Ishikawa (cell line): ENCODE results near the gene ZNF787.
A peak's percentile ranks its signal among the peaks of the same experiment; 100 is the strongest.

Source experiments
- CEBPB ChIP-seq: IDR thresholded peaks from 2 replicates; pipeline ENCODE4 v1.6.1; 2012
- CREB1 ChIP-seq: IDR thresholded peaks from 2 replicates; pipeline ENCODE4 v1.6.1; 2012; ENCODE audit warnings: low read depth
- EGR1 ChIP-seq: IDR thresholded peaks from 2 replicates; pipeline ENCODE4 v1.6.1; 2012
- EP300 ChIP-seq: IDR thresholded peaks from 2 replicates; pipeline ENCODE4 v1.6.1; 2012; ENCODE audit warnings: borderline replicate concordance
- FOXM1 ChIP-seq: IDR thresholded peaks from 2 replicates; pipeline ENCODE4 v1.6.1; 2012; ENCODE audit warnings: low read depth, borderline replicate concordance
- MAX ChIP-seq: IDR thresholded peaks from 2 replicates; pipeline ENCODE4 v1.6.1; 2012
- NFIC ChIP-seq: IDR thresholded peaks from 2 replicates; pipeline ENCODE4 v1.6.1; 2012
- RAD21 ChIP-seq: IDR thresholded peaks from 2 replicates; pipeline ENCODE4 v1.6.1; 2012; ENCODE audit warnings: low read depth
- REST ChIP-seq: IDR thresholded peaks from 2 replicates; pipeline ENCODE4 v1.6.1; 2012; ENCODE audit warnings: low read depth, mild to moderate bottlenecking
- TAF1 ChIP-seq: IDR thresholded peaks from 2 replicates; pipeline ENCODE4 v1.6.1; 2012; ENCODE audit warnings: low read depth, mild to moderate bottlenecking
- TCF12 ChIP-seq: IDR thresholded peaks from 2 replicates; pipeline ENCODE4 v1.6.1; 2012; ENCODE audit warnings: low read depth
- TEAD4 ChIP-seq: IDR thresholded peaks from 2 replicates; pipeline ENCODE4 v1.6.1; 2012
- YY1 ChIP-seq: IDR thresholded peaks from 2 replicates; pipeline ENCODE4 v1.6.1; 2012; ENCODE audit warnings: low read depth
- ZBTB7A ChIP-seq: IDR thresholded peaks from 2 replicates; pipeline ENCODE4 v1.6.1; 2012; ENCODE audit warnings: low read depth
- TF ChIP-seq, protein P1 (sequence below): IDR thresholded peaks from 2 replicates; pipeline ENCODE4 v1.6.1; 2012

The ZNF787 gene

DNA sequence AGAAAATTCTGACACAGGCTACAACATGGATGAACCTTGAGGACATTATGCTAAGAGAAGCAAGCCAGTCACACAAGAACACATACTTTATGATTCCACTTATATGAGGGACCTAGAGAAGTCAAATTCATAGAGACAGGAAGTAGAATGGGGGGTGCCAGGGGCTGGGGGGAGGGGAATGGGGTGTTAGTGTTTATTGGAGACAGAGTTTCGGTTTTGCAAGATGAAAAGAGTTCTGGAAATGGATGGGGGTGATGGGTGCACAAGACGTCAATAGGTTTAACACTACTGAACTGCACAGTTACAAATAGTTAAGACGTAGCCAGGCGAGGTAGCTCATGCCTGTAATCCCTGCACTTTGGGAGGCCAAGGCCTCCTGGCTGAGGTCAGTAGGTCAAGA, 3.5 kb upstream of the ZNF787 start:
- TF ChIP-seq NFIC (no peak), ZBTB7A (no peak), TCF12 (no peak), CEBPB (no peak), EGR1 (no peak)

- TF ChIP-seq TAF1 (no peak), CREB1 (no peak), TCF12 (no peak), TEAD4 (no peak), EGR1 (no peak), ZBTB7A (no peak), FOXM1 (no peak), REST (no peak), YY1 (no peak), NFIC (no peak), CEBPB (no peak)
- TF ChIP-seq, protein P1, sequence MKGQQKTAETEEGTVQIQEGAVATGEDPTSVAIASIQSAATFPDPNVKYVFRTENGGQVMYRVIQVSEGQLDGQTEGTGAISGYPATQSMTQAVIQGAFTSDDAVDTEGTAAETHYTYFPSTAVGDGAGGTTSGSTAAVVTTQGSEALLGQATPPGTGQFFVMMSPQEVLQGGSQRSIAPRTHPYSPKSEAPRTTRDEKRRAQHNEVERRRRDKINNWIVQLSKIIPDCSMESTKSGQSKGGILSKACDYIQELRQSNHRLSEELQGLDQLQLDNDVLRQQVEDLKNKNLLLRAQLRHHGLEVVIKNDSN = no peak
Measured at GRCh38 chr19:56123266-56123891, 2.3 kb upstream of the ZNF787 start.

DNA sequence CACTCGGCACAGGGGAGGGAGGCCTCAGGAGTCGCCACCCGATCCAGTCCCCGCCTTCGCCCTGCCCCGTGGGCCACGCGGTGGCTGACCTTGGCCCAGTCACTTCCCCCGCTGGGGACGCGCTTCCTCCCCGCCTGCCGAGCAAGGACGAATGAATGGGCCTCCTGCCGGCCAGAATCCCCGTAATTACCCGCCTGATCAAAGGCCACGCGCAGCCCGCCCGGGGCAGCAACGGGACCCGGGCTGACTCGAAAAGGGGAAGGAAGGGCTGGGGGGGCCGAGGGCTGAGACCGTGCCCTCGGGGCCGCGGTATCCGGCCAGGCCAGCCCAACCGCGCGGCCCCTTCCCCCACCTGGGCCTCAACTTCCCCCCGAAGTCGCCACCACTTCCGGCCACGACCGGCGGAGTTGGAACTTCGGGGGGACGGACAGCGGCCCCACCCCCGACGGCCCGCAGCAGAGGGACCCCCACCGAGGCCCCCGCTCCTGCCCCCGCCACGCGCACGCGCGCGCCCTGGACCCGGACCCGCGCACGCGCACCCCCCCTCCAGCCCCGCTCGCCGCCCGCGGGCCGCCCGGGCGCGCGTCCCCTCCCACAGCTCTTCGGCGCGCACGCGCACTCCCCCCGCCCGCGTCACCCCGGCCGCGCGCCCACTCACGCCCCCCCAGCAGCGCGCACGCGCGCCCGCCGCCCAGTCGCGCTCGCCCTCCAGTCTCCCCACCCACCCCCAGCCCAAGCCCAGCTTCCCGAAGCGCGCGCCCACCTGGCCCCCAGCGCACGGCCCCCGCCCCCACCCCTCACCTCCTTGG, 520 bp downstream of the ZNF787 start:
- TF ChIP-seq ZBTB7A (no peak), TCF12 (peak; percentile 78), RAD21 (no peak), NFIC (peak; percentile 81), REST (no peak), TAF1 (peak; percentile 35; the same call in 1 of the 2 replicates), YY1 (no peak), EP300 (no peak), TEAD4 (peak; percentile 63; the same call in 1 of the 2 replicates), EGR1 (peak; percentile 5), CREB1 (no peak), MAX (peak; percentile 95), CEBPB (no peak), FOXM1 (no peak)
- TF ChIP-seq, protein P1 = peak; percentile 57; the same call in 1 of the 2 replicates

DNA sequence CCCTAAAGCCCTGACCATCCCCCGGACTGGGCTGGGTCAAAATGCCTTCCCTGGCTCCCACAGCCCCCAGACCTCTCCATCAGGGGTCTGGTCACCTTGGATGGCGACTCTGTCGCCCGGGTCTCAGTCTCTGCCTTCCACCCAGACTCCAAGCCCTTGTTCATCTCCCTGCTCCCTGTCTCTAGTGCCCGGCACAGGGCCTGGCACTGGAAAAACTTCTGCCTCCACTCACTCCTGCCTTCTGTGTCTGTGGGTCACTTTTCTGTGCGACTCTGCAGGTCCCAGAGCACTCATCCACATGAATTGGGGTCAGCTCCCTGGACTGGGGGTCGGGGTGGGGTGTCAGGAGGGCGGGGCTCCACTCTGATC, 1.1 kb downstream of the ZNF787 start:
- no peak for TF ChIP-seq EP300

DNA sequence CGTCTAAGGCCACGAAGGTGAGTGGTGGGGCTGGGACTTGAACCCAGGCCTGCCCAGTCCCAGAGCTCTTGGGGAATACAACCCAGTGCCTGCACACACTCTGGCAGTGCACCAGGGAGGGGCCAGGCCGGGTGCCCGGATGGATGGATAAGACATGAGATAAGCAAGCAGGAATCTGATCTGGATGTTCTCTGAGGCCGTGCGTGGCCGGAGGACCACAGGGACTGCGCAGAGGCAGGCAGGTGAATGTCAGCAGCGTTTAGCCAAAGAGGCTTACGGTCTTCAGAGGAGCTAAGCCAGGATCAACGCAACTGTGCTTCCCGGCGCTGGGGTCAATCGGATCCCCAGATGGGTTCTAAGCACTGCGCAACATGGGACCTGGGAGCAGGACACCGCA, 1.5 kb downstream of the ZNF787 start:
- TF ChIP-seq, protein P1 = no peak
- TF ChIP-seq TEAD4 = no peak
- TF ChIP-seq EGR1 = no peak
- TF ChIP-seq TCF12 = no peak
- TF ChIP-seq CEBPB = no peak
- TF ChIP-seq ZBTB7A = no peak

- TF ChIP-seq TEAD4 (no peak), MAX (no peak), REST (no peak), EP300 (no peak), FOXM1 (no peak), TCF12 (no peak)
Measured at GRCh38 chr19:56118666-56119581, 2.2 kb downstream of the ZNF787 start.
